GM15510 (cell line): ENCODE measurements around the gene C1orf87.

Source experiments
- POLR2A ChIP-seq: IDR thresholded peaks from 3 replicates; pipeline ENCODE4 v1.6.1; 2011; ENCODE audit warnings: borderline replicate concordance; ENCODE audit not compliant: insufficient read length; ENCODE audit errors: extremely low read depth

The C1orf87 gene

GRCh38 chr1:59952065-59952464 lies 121.5 kb downstream of the C1orf87 start:
- TF ChIP-seq POLR2A: no peak

- no peak for TF ChIP-seq POLR2A
These were observed 123.9 kb downstream of the C1orf87 start for GRCh38 chr1:59949648-59950047.

DNA sequence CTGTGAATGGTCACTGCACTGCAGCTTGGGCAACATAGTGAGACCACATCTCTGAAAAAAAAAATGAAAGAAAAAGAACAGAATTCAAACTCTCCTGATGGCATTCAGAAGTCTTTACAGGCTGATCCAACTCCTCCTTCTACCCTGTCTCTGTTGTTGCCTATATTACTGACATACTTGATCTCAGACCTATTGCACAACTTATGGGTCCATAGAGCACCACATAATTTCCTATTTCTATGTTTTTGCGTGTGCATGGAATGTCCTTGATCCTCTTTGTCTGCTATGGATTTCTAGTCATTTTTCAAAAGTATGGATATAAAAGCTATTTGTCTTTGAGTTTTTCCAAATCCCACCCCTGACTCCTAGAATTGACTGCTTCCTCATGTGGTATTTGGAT lies 124.6 kb downstream of the C1orf87 start:
- no peak for TF ChIP-seq POLR2A

DNA sequence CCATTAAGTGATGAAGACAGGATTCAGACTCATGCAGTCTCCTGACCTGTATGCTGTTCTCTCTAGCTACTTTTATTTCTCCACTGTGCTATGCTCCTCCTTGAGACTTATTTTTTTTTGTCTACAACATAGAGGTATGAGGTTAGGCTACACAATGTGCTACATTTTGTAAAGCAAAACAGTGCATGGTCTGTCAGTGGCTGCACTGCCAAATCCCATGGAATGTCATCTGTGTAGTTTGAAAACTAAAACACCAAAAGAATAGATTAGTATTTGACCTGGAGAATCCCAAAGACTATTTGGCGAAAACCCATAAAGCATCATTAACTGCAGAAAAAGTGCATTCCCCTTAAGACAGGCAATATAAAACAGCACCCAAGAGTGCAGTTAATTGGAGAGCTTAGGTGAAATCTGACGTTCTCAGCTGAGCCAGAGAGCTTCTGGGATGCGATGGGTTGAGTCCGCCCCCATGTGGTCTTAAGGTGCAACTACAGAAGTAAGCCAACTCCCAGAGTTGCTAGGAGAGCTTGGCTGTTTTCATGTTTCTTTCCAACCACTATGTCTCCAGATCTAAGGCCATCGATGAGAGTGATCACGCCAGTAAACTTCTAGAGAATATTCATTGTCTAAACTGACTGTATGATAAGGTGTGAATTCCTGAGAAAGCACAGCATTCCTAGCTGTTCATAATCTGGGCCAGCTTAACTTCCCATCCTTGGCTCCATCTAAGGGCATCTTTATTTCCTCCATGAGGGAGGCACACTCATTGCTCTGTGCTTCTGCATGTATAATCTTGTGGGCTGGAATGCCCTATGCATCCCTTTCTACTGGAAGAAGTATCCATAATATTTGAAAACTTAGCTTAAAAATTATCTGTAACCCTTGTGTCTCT lies 126.3 kb downstream of the C1orf87 start:
- TF ChIP-seq POLR2A: no peak

DNA sequence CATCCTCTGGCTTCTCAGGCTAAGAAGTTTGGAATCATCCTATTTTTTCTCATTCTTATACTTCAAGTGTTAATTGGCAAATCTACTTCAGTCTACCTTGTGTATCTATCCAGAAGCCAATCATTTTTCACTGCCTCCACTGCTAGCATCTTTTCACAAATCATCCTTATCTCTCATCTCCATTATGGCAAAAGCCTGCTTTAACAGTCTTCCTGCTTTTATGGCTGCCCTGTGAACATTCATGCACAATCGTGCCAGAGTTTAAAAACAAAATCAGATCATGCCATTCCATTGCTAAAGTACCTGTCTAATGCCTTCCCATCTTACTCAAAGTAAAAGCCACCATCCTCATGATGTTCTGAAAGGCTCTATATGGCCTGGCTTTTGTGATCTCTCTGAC lies 127.8 kb downstream of the C1orf87 start:
- no peak for TF ChIP-seq POLR2A
